ENCODE data around the gene OR13C2.

DNA sequence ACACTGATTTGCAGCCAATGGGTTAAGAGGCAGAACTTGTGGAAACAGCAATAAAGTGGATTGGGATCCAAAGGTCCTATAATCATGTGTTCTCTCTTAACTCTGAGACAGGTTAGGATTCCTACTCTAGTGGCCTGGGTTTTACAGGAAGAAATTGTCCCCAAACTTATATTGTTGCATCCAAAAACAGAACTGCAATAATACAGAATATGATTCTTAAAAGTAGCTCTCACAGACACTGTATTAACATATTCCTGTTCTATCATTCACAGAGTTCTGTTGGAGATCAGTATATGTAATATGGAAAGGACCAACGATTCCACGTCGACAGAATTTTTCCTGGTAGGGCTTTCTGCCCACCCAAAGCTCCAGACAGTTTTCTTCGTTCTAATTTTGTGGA lies 36.6 kb downstream of the OR13C2 start, which contains the start of gene OR13C8:
- TF ChIP-seq, protein P1, sequence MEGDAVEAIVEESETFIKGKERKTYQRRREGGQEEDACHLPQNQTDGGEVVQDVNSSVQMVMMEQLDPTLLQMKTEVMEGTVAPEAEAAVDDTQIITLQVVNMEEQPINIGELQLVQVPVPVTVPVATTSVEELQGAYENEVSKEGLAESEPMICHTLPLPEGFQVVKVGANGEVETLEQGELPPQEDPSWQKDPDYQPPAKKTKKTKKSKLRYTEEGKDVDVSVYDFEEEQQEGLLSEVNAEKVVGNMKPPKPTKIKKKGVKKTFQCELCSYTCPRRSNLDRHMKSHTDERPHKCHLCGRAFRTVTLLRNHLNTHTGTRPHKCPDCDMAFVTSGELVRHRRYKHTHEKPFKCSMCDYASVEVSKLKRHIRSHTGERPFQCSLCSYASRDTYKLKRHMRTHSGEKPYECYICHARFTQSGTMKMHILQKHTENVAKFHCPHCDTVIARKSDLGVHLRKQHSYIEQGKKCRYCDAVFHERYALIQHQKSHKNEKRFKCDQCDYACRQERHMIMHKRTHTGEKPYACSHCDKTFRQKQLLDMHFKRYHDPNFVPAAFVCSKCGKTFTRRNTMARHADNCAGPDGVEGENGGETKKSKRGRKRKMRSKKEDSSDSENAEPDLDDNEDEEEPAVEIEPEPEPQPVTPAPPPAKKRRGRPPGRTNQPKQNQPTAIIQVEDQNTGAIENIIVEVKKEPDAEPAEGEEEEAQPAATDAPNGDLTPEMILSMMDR (IDR thresholded peaks at IDR 0.05) = no peak
- no peak for TF ChIP-seq POLR2A (IDR thresholded peaks at IDR 0.05)
